IMR-90 (cell line): Measurements from ENCODE around the gene UGGT2. TPM values are rescaled to one million over a fixed set of nuclear protein-coding genes. Genes with fewer than 3 reads are reported as not detected.

Experiments
- ATAC-seq: fragments of 200-7000 bp; cut with Tn5 transposase; 2 replicates; pipeline ENCODE4 v1.9.1; 2020; ENCODE audit warnings: low read depth, mild to moderate bottlenecking, moderate library complexity
- BruUV-seq: library from RNA; stranded (reverse); fragments of 400-500 nt; replicated peaks from 2 replicates; lab custom pipeline; 2021; lab: Mats Ljungman, UMichigan
- CTCF ChIA-PET: fragments of 300-600 bp; formaldehyde crosslinking; extraction: SDS; loops from one replicate; lab custom pipeline; 2021; ENCODE audit warnings: antibody characterized with exemption; lab: Yijun Ruan, JAX
- POLR2A ChIA-PET: fragments of 300-600 bp; sonication (Branson Sonifier 250); formaldehyde crosslinking; loops from one replicate; lab custom pipeline; 2022; ENCODE audit warnings: antibody characterized with exemption; ENCODE audit not compliant: unreplicated experiment; lab: Charles Lee
- DNase-seq: peaks from one replicate; pipeline ENCODE4 v3.0.0; 2013
- H2AFZ ChIP-seq: replicated peaks from 2 replicates; pipeline ENCODE3; 2013; ENCODE audit warnings: low read length, mild to moderate bottlenecking; ENCODE audit not compliant: poor library complexity
- H2AK5ac ChIP-seq: 2 replicates; pipeline ENCODE4 v1.6.1; 2013; ENCODE audit warnings: low read depth, low read length, inconsistent platforms
- H2AK9ac ChIP-seq: replicated peaks from 2 replicates; pipeline ENCODE3; 2013; ENCODE audit warnings: mild to moderate bottlenecking, low read depth, low read length, moderate library complexity; ENCODE audit not compliant: poor library complexity
- H2BK120ac ChIP-seq: 2 replicates; pipeline ENCODE4 v1.6.1; 2013; ENCODE audit warnings: low read depth, low read length, inconsistent platforms
- H2BK15ac ChIP-seq: 3 replicates; pipeline ENCODE4 v1.6.1; 2013; ENCODE audit warnings: low read depth, low read length, inconsistent platforms
- H2BK20ac ChIP-seq: 2 replicates; pipeline ENCODE4 v1.6.1; 2013; ENCODE audit warnings: low read depth, mild to moderate bottlenecking, inconsistent platforms, low read length, moderate library complexity
- H2BK5ac ChIP-seq: 2 replicates; pipeline ENCODE4 v1.6.1; 2013; ENCODE audit warnings: mild to moderate bottlenecking, low read depth, low read length, inconsistent platforms; ENCODE audit not compliant: poor library complexity, severe bottlenecking
- H3K14ac ChIP-seq: replicated peaks from 2 replicates; pipeline ENCODE4 v1.6.1; 2013; ENCODE audit warnings: low read depth, low read length, inconsistent platforms
- H3K18ac ChIP-seq: 2 replicates; pipeline ENCODE4 v1.6.1; 2013; ENCODE audit warnings: low read depth, low read length, control low read depth
- H3K23ac ChIP-seq: 2 replicates; pipeline ENCODE4 v1.6.1; 2013; ENCODE audit warnings: low read depth, low read length, inconsistent platforms
- H3K27ac ChIP-seq: 2 replicates; pipeline ENCODE4 v1.5.1; 2013; ENCODE audit warnings: mild to moderate bottlenecking, control low read depth, low read length; ENCODE audit not compliant: insufficient read depth
- H3K27me3 ChIP-seq: 2 replicates; pipeline ENCODE4 v1.6.1; 2013; ENCODE audit warnings: low read length; ENCODE audit not compliant: control insufficient read depth, insufficient read depth
- H3K36me3 ChIP-seq: 2 replicates; pipeline ENCODE4 v1.6.1; 2013; ENCODE audit warnings: low read length, mixed read lengths; ENCODE audit not compliant: control insufficient read depth, insufficient read depth
- H3K4ac ChIP-seq: 2 replicates; pipeline ENCODE4 v1.6.1; 2013; ENCODE audit warnings: low read depth, low read length, inconsistent platforms
- H3K4me1 ChIP-seq: 2 replicates; pipeline ENCODE4 v1.6.1; 2013; ENCODE audit warnings: low read length, mixed read lengths; ENCODE audit not compliant: control insufficient read depth, insufficient read depth
- H3K4me2 ChIP-seq: 2 replicates; pipeline ENCODE4 v1.6.1; 2013; ENCODE audit warnings: low read depth, mild to moderate bottlenecking, control low read depth, low read length, moderate library complexity
- H3K4me3 ChIP-seq: 2 replicates; pipeline ENCODE4 v1.5.1; 2013; ENCODE audit warnings: low read depth, mild to moderate bottlenecking, control low read depth, low read length, moderate library complexity; ENCODE audit not compliant: insufficient read depth
- H3K56ac ChIP-seq: 2 replicates; pipeline ENCODE4 v1.6.1; 2013; ENCODE audit warnings: low read length, inconsistent platforms; ENCODE audit not compliant: insufficient read depth; ENCODE audit errors: extremely low read depth
- H3K79me1 ChIP-seq, 2 experiments: 2 replicates each; pipeline ENCODE4 v1.6.1; 2013; ENCODE audit warnings: low read length in 2 of 2, inconsistent platforms in 1 of 2, low read depth in 1 of 2
- H3K9ac ChIP-seq: 2 replicates; pipeline ENCODE4 v1.6.1; 2013; ENCODE audit warnings: low read depth, low read length, control low read depth
- H3K9me1 ChIP-seq: 2 replicates; pipeline ENCODE4 v1.6.1; 2013; ENCODE audit warnings: low read length, inconsistent platforms; ENCODE audit not compliant: insufficient read depth
- H3K9me3 ChIP-seq: 2 replicates; pipeline ENCODE4 v1.6.1; 2013; ENCODE audit warnings: low read length; ENCODE audit not compliant: control insufficient read depth, insufficient read depth
- H4K20me1 ChIP-seq: 2 replicates; pipeline ENCODE4 v1.6.1; 2013; ENCODE audit warnings: low read length, inconsistent platforms; ENCODE audit not compliant: insufficient read depth
- H4K5ac ChIP-seq: 2 replicates; pipeline ENCODE4 v1.6.1; 2013; ENCODE audit warnings: mild to moderate bottlenecking, low read depth, low read length, control low read depth
- H4K8ac ChIP-seq, 2 experiments: 2 replicates each; pipeline ENCODE4 v1.6.1; 2013; ENCODE audit warnings: low read depth in 2 of 2, low read length in 2 of 2, control low read depth in 1 of 2, inconsistent platforms in 1 of 2
- H4K91ac ChIP-seq: 2 replicates; pipeline ENCODE4 v1.6.1; 2013; ENCODE audit warnings: low read depth, low read length, inconsistent platforms; ENCODE audit not compliant: insufficient read depth
- BHLHE40 ChIP-seq: fragments of 150-350 bp; IDR thresholded peaks from 2 replicates; pipeline ENCODE4 v1.6.1; 2016; ENCODE audit warnings: mild to moderate bottlenecking, low read depth, low read length
- CEBPB ChIP-seq: IDR thresholded peaks from 2 replicates; pipeline ENCODE4 v1.6.1; 2012; ENCODE audit warnings: low read depth, low read length, improper control_type of control experiment
- CHD1 ChIP-seq: IDR thresholded peaks from 2 replicates; pipeline ENCODE4 v1.6.1; 2012; ENCODE audit warnings: low read depth, low read length, improper control_type of control experiment
- CTCF ChIP-seq: conservative IDR thresholded peaks from 2 replicates; pipeline ENCODE4 v1.5.1; 2012; ENCODE audit warnings: mild to moderate bottlenecking, low read depth, low read length, improper control_type of control experiment
- ELK1 ChIP-seq: fragments of 150-350 bp; IDR thresholded peaks from 2 replicates; pipeline ENCODE4 v1.6.1; 2016; ENCODE audit warnings: low read depth, mild to moderate bottlenecking, low read length, moderate library complexity, borderline replicate concordance
- FOS ChIP-seq: fragments of 150-350 bp; IDR thresholded peaks from 2 replicates; pipeline ENCODE4 v1.6.1; 2016; ENCODE audit warnings: low read depth, low read length
- MAFK ChIP-seq: IDR thresholded peaks from 2 replicates; pipeline ENCODE4 v1.6.1; 2012; ENCODE audit warnings: low read depth, low read length, improper control_type of control experiment
- MAZ ChIP-seq: IDR thresholded peaks from 2 replicates; pipeline ENCODE4 v1.6.1; 2012; ENCODE audit warnings: low read depth, mild to moderate bottlenecking, low read length, improper control_type of control experiment, moderate library complexity, borderline replicate concordance
- MXI1 ChIP-seq: IDR thresholded peaks from 2 replicates; pipeline ENCODE4 v1.6.1; 2012; ENCODE audit warnings: low read depth, mild to moderate bottlenecking, low read length, moderate library complexity, borderline replicate concordance
- NFE2L2 ChIP-seq: fragments of 150-350 bp; IDR thresholded peaks from 2 replicates; pipeline ENCODE4 v1.6.1; 2016; ENCODE audit warnings: low read depth, mild to moderate bottlenecking, low read length
- POLR2A ChIP-seq: IDR thresholded peaks from 2 replicates; pipeline ENCODE4 v1.6.1; 2012; ENCODE audit warnings: mild to moderate bottlenecking, low read depth, low read length
- RAD21 ChIP-seq: IDR thresholded peaks from 2 replicates; pipeline ENCODE4 v1.6.1; 2012; ENCODE audit warnings: low read length, improper control_type of control experiment
- RCOR1 ChIP-seq: IDR thresholded peaks from 2 replicates; pipeline ENCODE4 v1.6.1; 2012; ENCODE audit warnings: mild to moderate bottlenecking, low read length, improper control_type of control experiment; ENCODE audit not compliant: insufficient replicate concordance
- RFX5 ChIP-seq: IDR thresholded peaks from 2 replicates; pipeline ENCODE4 v1.8.0; 2012; ENCODE audit warnings: low read depth, mild to moderate bottlenecking, low read length, moderate library complexity
- SMC3 ChIP-seq: fragments of 150-350 bp; IDR thresholded peaks from 2 replicates; pipeline ENCODE4 v1.6.1; 2016; ENCODE audit warnings: low read depth, mild to moderate bottlenecking, antibody characterized with exemption, low read length, moderate library complexity
- USF2 ChIP-seq: fragments of 150-350 bp; IDR thresholded peaks from 2 replicates; pipeline ENCODE4 v1.6.1; 2017; ENCODE audit warnings: mild to moderate bottlenecking, antibody characterized with exemption, low read length, low read depth
- WGBS, 2 experiments: methylation state at CpG; one replicate each; pipeline versions ENCODE4 v1.1.5 to v1.1.7; 2013; ENCODE audit warnings: missing lambda C conversion rate in 2 of 2; ENCODE audit not compliant: insufficient read length in 1 of 2; ENCODE audit errors: extremely low coverage in 2 of 2; 5-methylcytosine and 5-hydroxymethylcytosine counted together
- dilution Hi-C: fragments of 300-500 bp; cut with HindIII; formaldehyde crosslinking; loops from one replicate; pipeline ENCODE4 v1.14.3; 2018; ENCODE audit warnings: low sequenced_read_pairs; ENCODE audit not compliant: unreplicated experiment
- in situ Hi-C: fragments of 300-500 bp; cut with MboI; formaldehyde crosslinking; loops from 3 replicates; pipeline ENCODE4 v1.14.3; 2019; ENCODE audit warnings: low sequenced_read_pairs, inconsistent platforms, mixed read lengths
- intact Hi-C: fragments of 100-400 bp; cut with micrococcal nuclease; formaldehyde crosslinking; loops from 2 replicates; pipeline ENCODE4 v1.10.0; 2022
- polyA plus RNA-seq, 3 experiments: library from polyadenylated mRNA; depleted of rRNA; stranded (reverse); fragments of >200 nt; gene quantifications; 2 replicates each; pipeline ENCODE4 v1.2.3, GENCODE V29; 2012; ENCODE audit warnings: low replicate concordance in 1 of 3
- total RNA-seq: library from RNA; depleted of rRNA; stranded (reverse); fragments of >200 nt; gene quantifications from 2 replicates; pipeline ENCODE4 v1.2.3, GENCODE V29; 2012

UGGT2 gene
- total and polyA plus RNA-seq, 2 of the 4 experiments (the other 2 are of a cell fraction): 21.4 to 40.1 TPM

DNA sequence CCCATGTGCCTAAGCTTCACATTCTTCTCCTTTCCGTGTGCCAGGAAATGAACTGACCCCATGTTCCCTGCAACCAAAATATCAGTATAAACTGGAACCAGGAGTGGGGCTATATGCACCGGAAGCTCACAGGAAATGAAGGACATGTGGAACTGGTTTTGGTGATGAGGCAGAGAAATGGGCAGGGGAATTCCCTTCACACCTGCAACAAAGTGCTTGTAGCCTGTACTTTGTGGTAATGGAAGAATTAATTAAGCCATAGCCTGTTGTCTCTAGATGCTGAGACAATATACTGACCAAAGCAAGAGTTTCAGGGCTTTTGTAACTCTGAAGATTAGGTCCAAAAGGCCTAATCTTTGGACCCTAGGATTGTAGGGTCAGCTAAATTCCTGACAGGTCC is 15.5 kb upstream of the UGGT2 start:
- no peak overlapping the region for H3K23ac ChIP-seq
- no peak overlapping the region for H4K5ac ChIP-seq
- H3K27ac ChIP-seq: no peak overlapping the region
- no peaks in the 10 kb centered on the region for H4K20me1 ChIP-seq
- no peak overlapping the region for H3K9ac ChIP-seq
- no peak overlapping the region for H2BK20ac ChIP-seq
- no peak overlapping the region for H2AFZ ChIP-seq
- ChIA-PET CTCF (no interaction called here), POLR2A (no interaction called here)
- intact Hi-C loops: no loop called here
- H2BK5ac ChIP-seq: no peak overlapping the region
- no peak overlapping the region for H3K4me3 ChIP-seq
- ATAC-seq (no peak), DNase-seq (no peak)
- H3K79me1 ChIP-seq: no peaks in the 10 kb centered on the region
- H3K56ac ChIP-seq: no peak overlapping the region
- H3K9me3 ChIP-seq: no peaks in the 10 kb centered on the region
- no peaks in the 10 kb centered on the region for H3K9me1 ChIP-seq
- no peak overlapping the region for H3K18ac ChIP-seq
- H3K4ac ChIP-seq: no peak overlapping the region
- no peak for TF ChIP-seq RFX5
- no peak for TF ChIP-seq CTCF
- TF ChIP-seq NFE2L2: no peak
- no peak for TF ChIP-seq BHLHE40
- no peak for TF ChIP-seq FOS
- TF ChIP-seq ELK1: no peak
- no peak for TF ChIP-seq RCOR1
- no peak for TF ChIP-seq MAZ
- TF ChIP-seq MAFK: no peak
- no peak for TF ChIP-seq MXI1
- no peak for TF ChIP-seq CHD1
- TF ChIP-seq POLR2A: no peak
- no peak for TF ChIP-seq CEBPB
- TF ChIP-seq SMC3: no peak
- no peak for TF ChIP-seq USF2
- no peak for TF ChIP-seq RAD21
- dilution Hi-C loops: no loop called here
- H2BK15ac ChIP-seq: no peak overlapping the region
- H2BK120ac ChIP-seq: no peak overlapping the region
- no peak overlapping the region for H4K8ac ChIP-seq
- H3K27me3 ChIP-seq: peaks cover 7% of the 10 kb centered on the region
- no peaks in the 10 kb centered on the region for H3K4me1 ChIP-seq
- BruUV-seq: no TSS peak
- H2AK5ac ChIP-seq: no peak overlapping the region
- WGBS, 2 experiments: no CpG with 5 or more reads among the region's 2 CpGs
- no peak overlapping the region for H3K4me2 ChIP-seq
- H2AK9ac ChIP-seq: no peak overlapping the region
- no peaks in the 10 kb centered on the region for H3K36me3 ChIP-seq
- in situ Hi-C loops: no loop called here
- H4K91ac ChIP-seq: no peak overlapping the region
- H3K14ac ChIP-seq: no peak overlapping the region
